Measurements from ENCODE around the gene BCHE.

- TF ChIP-seq CTCF (IDR thresholded peaks at IDR 0.05) (no peak), POLR2AphosphoS5 (IDR thresholded peaks at IDR 0.05) (no peak), POLR2A (IDR thresholded peaks at IDR 0.05) (no peak)
Observed at GRCh38 chr3:165884518-165884917, 47.3 kb upstream of the BCHE start.
